ENCODE measurements around the gene FABP3.
"Not testable (repeated sequence)": the region's sequence is repeated elsewhere in the genome, so short reads cannot be mapped to it uniquely, and the experiment has no call there.

The FABP3 gene

GRCh38 chr1:31397360-31398095 lies 24.7 kb upstream of the FABP3 start:
- DNase-seq, result no peak

GRCh38 chr1:31396633-31397351 lies 23.9 kb upstream of the FABP3 start:
- DNase-seq, result no peak

DNA sequence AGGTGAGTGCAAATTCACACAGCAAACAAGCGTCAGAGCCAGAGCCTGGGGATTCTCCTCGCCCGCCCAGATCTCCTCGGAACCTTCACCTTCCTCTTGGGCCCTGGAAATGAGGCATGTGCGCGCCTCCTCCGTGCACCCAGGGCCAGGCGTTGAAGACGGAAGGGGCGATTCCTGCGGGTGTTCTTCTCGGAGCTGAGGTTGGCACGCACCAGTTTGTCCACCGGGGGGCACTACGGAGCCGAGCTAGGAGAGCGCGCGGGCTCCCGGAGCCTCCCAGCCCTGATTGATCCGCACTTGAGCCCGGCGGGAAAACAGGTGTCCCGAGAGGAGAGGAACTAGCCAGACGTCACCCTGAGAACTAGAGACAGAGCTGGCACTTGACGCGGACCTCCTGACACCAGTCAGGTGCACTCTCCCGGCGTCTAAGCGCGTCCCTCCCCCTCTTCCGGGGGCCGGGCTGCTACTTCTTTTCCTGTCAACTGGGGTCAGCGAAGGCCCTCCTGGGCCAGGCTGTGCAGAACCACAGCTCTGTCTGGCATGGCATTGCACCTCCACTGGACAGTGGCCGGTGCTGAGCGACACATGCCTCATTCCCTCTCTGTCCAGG lies 21.8 kb upstream of the FABP3 start:
- DNase-seq, result peak; percentile 62

DNA sequence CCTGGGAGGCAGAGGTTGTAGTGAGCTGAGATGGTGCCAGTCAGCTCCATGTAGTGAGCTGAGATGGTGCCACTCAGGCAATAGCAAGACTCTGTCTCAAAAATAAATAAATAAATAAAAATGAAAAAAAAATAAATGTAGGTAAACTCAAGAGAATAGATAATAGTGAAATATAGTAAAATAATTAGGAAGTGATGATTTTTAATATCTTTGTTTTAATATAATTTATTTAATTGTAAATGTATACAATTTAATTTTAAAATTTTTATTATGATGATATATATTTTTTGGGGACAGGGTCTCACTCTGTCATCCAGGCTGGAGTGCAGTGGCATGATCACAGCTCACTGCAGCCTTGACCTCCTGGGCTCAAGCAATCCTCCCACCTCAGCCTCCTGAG lies 20.6 kb upstream of the FABP3 start:
- no peak for DNase-seq

GRCh38 chr1:31390071-31390470 lies 17.2 kb upstream of the FABP3 start:
- no peak for DNase-seq

- DNase-seq, result no peak
Measured at GRCh38 chr1:31389616-31390015, 16.7 kb upstream of the FABP3 start.

GRCh38 chr1:31387612-31388011 lies 14.7 kb upstream of the FABP3 start:
- no peak for DNase-seq

DNA sequence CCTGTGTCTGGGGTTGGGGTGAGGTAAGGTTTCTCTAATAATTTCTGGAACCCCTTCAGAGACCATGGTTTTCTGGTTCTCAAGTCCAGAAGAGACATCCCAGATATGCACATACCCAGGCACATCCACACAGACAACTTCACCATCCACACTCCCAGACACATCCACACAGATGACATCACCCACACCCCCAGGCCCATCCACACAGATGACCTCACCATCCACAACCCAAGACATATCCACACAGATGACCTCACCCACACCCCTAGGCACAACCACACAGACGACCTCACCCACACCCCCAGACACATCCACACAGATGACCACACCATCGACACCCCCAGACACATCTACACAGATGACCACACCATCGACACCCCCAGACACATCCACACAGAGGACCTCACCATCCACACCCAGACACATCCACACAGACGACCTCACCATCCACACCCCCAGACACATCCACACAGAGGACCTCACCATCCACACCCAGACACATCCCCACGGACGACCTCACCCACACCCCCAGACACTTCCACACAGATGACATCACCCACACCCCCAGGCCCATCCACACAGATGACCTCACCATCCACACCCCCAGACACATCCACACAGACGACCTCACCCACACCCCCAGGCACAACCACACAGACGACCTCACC lies 13.8 kb upstream of the FABP3 start:
- not testable (repeated sequence) for DNase-seq

DNA sequence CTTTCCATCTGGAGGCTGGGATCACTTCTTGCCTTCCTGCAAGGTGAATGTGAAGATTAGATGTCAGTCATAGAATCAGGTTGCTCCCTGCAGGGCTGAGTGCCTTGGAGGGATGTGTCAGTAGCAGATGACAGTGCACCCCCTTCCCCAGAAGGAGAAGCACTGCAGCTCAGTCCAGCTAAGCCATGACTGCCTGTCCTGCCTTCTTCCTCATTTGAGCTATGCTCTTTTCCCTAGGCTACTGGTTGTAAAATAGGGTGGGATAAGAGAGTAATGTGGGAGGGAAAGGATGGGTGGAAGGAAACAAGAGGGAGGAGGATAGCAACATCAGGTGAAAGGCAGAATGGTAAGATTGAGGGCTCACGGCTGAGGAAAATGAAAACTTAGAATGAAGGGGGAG lies 11.1 kb upstream of the FABP3 start:
- DNase-seq, result no peak

GRCh38 chr1:31382379-31382989 lies 9.6 kb upstream of the FABP3 start:
- DNase-seq, result peak; percentile 42

GRCh38 chr1:31381394-31382294 lies 8.8 kb upstream of the FABP3 start:
- DNase-seq, result no peak

DNA sequence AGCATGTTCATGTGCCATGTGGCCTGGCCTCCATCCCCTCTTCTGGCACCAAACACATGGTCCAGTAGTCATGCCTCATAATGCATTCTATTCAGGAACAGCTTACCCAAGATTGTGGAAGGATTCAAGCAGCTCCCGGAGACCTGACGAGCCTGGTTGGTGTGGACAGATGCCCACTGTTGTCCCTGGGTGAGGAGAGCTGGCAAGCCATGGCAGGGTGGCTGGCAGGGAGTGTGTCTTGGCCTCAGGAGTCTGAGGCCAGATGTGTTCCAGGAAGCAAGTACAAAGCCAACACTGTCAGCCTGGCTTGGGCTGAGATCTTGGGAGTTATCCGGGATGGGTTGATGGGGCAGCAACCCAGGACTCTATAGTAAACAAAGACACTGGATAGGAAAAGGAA lies 7.3 kb upstream of the FABP3 start:
- DNase-seq, result no peak

GRCh38 chr1:31378001-31378400 lies 5.1 kb upstream of the FABP3 start:
- DNase-seq, result no peak

- no peak for DNase-seq
Measured at GRCh38 chr1:31377364-31377863, 4.5 kb upstream of the FABP3 start.

GRCh38 chr1:31376375-31377134 lies 3.7 kb upstream of the FABP3 start:
- peak; percentile 96 for DNase-seq

- no peak for DNase-seq
Measured at GRCh38 chr1:31374511-31375196, 1.8 kb upstream of the FABP3 start.

DNA sequence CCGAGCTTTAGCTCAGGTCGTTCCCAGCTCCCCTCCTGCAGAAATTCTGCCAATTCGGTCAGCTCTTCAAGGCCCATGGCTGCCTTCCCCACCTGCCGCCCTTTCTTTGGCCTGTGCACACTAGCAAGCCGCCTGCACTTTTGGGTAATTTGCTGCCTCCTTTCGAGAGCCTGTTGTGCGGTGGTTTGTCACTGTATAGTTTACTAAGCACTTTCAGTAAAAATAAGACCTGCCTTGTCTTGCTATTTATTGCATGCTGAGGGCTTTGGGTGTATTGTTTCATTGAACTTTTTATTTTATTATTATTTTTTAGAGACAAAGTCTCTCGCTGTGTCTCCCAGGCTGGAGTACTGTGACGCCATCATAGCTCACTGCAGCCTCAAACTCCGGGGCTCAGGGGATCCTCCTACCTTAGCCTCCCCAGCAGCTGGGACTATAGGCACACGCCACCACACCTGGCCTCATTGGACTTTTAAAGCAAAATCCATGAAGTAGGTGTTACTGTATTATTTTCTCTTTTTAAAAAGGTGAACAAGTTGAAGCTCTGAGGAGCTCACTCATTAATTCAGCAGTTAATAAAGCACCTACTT lies 1.1 kb upstream of the FABP3 start:
- DNase-seq, result no peak

GRCh38 chr1:31372751-31373055 lies 173 bp downstream of the FABP3 start:
- DNase-seq, result no peak

DNA sequence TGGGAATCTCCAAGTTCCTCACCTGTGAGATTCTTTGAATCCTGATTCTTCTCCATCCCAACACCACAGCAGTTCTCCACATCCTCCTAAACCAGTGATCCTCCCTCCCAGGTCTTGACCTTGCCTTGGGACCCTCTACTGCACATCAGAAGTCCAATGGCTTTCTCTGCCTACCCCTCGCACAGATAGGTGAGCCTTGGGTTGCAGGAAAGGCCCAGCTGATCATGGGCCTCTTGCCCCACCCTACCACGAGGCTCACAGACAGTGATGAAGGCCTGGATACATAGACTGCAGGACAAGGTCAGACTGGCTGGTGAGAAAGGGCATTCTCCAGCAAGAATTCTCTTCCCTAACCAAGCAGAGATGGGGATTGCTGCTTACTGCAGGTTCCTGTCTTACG lies 825 bp downstream of the FABP3 start:
- DNase-seq, result no peak

All from NCI-H1694 (cell line).